ENCODE data around the gene RSPH10B2. TPM values are rescaled to one million over a fixed set of nuclear protein-coding genes. Genes with fewer than 3 reads are reported as not detected.
A peak's percentile ranks its signal among the peaks of the same experiment; 100 is the strongest.
"Not testable (repeated sequence)": the region's sequence is repeated elsewhere in the genome, so short reads cannot be mapped to it uniquely, and the experiment has no call there.

The RSPH10B2 gene
- polyA plus RNA-seq, 1 donor from 2014 or later, result 0.22 TPM

DNA sequence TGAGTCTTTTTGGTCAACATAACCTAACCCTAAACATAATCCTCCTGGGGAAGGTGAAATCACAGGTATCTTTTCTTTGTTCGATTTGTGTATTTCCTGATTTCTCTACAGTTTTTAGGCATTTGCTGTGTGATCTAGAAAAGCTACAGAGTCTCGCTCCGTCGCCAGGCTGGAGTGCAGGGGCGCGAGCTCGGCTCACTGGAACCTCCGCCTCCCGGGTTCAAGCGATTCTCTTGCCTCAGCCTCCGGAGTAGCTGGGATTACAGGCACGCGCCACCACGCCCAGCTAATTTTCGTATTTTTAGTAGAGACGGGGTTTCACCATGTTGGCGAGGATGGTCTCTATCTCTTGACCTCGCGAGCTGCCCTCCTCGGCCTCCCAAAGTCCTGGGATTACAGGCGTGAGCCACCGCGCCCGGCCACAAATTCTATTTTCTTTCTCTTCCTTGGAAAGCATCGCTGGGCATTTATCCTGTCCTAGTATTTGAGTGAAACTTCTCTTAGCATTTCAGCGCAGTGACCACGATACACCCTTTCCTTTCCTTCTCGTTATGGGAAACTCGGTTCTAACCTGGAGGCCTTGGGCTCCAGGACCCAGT is 24.9 kb upstream of the RSPH10B2 start:
- H3K36me3 ChIP-seq (ENCODE audit: insufficient read depth, low read length); H3K79me2 ChIP-seq (replicated peaks; ENCODE audit: insufficient read depth, low read length); H3K9me2 ChIP-seq (ENCODE audit: insufficient read depth, low read length); H3K9me3 ChIP-seq (ENCODE audit: low read length); H3K27me3 ChIP-seq (ENCODE audit: insufficient read depth, low read depth, low read length); H3F3A ChIP-seq (ENCODE audit: insufficient read depth, low read length, poor library complexity, severe bottlenecking); H4K20me1 ChIP-seq (ENCODE audit: insufficient read depth): not testable (repeated sequence)
- Histone ChIP-seq H2AFZ (ENCODE audit: low read depth, low read length) (peak overlapping the region; percentile 67), H3K4me3 (ENCODE audit: low read length) (peak overlapping the region; percentile 81), H3K9ac (ENCODE audit: low read length) (peak overlapping the region; percentile 81), H3K27ac (ENCODE audit: low read length) (peak overlapping the region; percentile 17), H3K4me2 (ENCODE audit: low read length) (peak overlapping the region; percentile 3)

DNA sequence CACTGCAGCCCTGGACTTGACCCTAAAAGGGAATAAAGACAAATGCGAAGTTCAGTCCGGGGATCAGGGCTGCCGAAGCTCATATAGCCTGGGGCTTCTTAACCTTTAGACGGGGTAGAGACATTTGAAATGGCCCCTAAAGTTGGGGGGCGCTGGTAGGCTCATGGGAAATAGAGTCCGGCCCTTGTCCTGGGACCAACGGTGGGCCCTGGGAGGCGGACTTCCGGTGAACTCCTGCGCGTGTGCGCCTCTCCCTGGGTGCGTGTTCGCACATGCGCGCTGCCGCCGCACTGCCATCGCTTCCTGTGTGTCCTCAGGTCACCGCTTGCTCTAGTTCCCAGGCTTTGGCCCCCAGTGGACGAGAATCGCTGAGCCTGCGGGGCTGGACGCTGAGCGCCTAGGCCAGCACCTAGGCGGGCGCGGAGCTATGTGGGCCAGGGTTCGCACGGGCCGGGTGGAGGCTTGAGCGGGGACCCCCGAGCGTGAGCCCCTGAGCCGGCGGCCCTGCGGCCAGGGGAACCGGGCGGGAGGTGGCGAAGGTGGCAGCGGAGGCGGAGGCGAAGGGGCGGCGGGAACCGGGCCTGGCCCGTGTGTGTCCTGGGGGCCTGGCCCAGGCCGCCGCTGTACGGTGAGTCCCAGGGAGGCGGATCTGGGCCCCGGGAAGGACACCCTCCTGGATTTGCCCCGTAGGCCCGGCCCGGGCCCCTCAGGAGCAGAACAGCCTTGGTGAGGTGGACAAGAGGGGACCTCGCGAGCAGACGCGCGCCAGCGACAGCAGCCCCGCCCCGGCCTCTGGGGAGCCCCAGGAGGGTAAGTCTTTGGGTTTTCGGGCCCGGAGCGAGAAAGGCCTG is 24.2 kb upstream of the RSPH10B2 start:
- H3K9ac ChIP-seq (ENCODE audit: low read length), result peak overlapping the region; percentile 81
- peaks cover 5% of the 10 kb centered on the region for H3K79me2 ChIP-seq (replicated peaks; ENCODE audit: insufficient read depth, low read length)
- no peak for TF ChIP-seq EZH2 (IDR thresholded peaks at IDR 0.05; ENCODE audit: borderline replicate concordance, insufficient read depth, low read length, poor library complexity, severe bottlenecking)
- peak; percentile 78 for TF ChIP-seq POLR2AphosphoS5 (IDR thresholded peaks at IDR 0.05)
- no peak for TF ChIP-seq RAD21 (conservative IDR thresholded peaks at IDR 0.05)
- peak; percentile 33 for TF ChIP-seq SMC3 (conservative IDR thresholded peaks at IDR 0.05; ENCODE audit: poor library complexity)
- TF ChIP-seq TAF1 (IDR thresholded peaks at IDR 0.05; ENCODE audit: low read depth), result no peak

DNA sequence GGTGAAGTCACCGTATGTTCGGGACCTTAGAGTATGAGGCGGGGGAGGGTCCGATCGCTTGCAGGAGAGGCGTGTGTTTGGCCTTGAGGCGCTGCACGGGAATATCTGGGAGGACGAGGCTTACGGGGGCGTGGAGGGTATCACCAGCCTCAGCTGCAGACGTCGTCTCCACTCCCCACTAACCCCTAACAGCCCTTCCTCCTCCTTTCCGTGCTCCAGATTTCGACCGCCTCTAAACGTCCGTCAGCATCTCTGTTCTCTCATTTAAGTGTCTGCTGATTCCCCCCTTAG is 23.6 kb upstream of the RSPH10B2 start:
- H3K9ac ChIP-seq (ENCODE audit: low read length), result peak overlapping the region; percentile 81
- TF ChIP-seq EZH2 (IDR thresholded peaks at IDR 0.05; ENCODE audit: borderline replicate concordance, insufficient read depth, low read length, poor library complexity, severe bottlenecking), result no peak
- TF ChIP-seq, protein P1, sequence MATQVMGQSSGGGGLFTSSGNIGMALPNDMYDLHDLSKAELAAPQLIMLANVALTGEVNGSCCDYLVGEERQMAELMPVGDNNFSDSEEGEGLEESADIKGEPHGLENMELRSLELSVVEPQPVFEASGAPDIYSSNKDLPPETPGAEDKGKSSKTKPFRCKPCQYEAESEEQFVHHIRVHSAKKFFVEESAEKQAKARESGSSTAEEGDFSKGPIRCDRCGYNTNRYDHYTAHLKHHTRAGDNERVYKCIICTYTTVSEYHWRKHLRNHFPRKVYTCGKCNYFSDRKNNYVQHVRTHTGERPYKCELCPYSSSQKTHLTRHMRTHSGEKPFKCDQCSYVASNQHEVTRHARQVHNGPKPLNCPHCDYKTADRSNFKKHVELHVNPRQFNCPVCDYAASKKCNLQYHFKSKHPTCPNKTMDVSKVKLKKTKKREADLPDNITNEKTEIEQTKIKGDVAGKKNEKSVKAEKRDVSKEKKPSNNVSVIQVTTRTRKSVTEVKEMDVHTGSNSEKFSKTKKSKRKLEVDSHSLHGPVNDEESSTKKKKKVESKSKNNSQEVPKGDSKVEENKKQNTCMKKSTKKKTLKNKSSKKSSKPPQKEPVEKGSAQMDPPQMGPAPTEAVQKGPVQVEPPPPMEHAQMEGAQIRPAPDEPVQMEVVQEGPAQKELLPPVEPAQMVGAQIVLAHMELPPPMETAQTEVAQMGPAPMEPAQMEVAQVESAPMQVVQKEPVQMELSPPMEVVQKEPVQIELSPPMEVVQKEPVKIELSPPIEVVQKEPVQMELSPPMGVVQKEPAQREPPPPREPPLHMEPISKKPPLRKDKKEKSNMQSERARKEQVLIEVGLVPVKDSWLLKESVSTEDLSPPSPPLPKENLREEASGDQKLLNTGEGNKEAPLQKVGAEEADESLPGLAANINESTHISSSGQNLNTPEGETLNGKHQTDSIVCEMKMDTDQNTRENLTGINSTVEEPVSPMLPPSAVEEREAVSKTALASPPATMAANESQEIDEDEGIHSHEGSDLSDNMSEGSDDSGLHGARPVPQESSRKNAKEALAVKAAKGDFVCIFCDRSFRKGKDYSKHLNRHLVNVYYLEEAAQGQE (IDR thresholded peaks at IDR 0.05; ENCODE audit: borderline replicate concordance), result no peak
- TF ChIP-seq TAF1 (IDR thresholded peaks at IDR 0.05; ENCODE audit: low read depth), result no peak
- TF ChIP-seq POLR2AphosphoS5 (IDR thresholded peaks at IDR 0.05), result no peak
- TF ChIP-seq, protein P2, sequence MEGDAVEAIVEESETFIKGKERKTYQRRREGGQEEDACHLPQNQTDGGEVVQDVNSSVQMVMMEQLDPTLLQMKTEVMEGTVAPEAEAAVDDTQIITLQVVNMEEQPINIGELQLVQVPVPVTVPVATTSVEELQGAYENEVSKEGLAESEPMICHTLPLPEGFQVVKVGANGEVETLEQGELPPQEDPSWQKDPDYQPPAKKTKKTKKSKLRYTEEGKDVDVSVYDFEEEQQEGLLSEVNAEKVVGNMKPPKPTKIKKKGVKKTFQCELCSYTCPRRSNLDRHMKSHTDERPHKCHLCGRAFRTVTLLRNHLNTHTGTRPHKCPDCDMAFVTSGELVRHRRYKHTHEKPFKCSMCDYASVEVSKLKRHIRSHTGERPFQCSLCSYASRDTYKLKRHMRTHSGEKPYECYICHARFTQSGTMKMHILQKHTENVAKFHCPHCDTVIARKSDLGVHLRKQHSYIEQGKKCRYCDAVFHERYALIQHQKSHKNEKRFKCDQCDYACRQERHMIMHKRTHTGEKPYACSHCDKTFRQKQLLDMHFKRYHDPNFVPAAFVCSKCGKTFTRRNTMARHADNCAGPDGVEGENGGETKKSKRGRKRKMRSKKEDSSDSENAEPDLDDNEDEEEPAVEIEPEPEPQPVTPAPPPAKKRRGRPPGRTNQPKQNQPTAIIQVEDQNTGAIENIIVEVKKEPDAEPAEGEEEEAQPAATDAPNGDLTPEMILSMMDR (IDR thresholded peaks at IDR 0.05; ENCODE audit: poor library complexity, severe bottlenecking), result no peak
- no peak for TF ChIP-seq EP300 (conservative IDR thresholded peaks at IDR 0.05; ENCODE audit: poor library complexity, severe bottlenecking)
- TF ChIP-seq MXI1 (conservative IDR thresholded peaks at IDR 0.05; ENCODE audit: poor library complexity, severe bottlenecking), result no peak
- no peak for TF ChIP-seq SMC3 (conservative IDR thresholded peaks at IDR 0.05; ENCODE audit: poor library complexity)
- no peak for TF ChIP-seq RAD21 (conservative IDR thresholded peaks at IDR 0.05)
- no peaks in the 10 kb centered on the region for H3K36me3 ChIP-seq (ENCODE audit: insufficient read depth, low read length)
- no peaks in the 10 kb centered on the region for H3F3A ChIP-seq (ENCODE audit: insufficient read depth, low read length, poor library complexity, severe bottlenecking)
- no peaks in the 10 kb centered on the region for H3K27me3 ChIP-seq (ENCODE audit: insufficient read depth, low read depth, low read length)
- H4K20me1 ChIP-seq (ENCODE audit: insufficient read depth), result no peaks in the 10 kb centered on the region
- peak overlapping the region; percentile 76 for H3K4me2 ChIP-seq (ENCODE audit: low read length)
- H3K27ac ChIP-seq (ENCODE audit: low read length), result peak overlapping the region; percentile 17
- peaks cover 5% of the 10 kb centered on the region for H3K79me2 ChIP-seq (replicated peaks; ENCODE audit: insufficient read depth, low read length)
- no peaks in the 10 kb centered on the region for H3K9me2 ChIP-seq (ENCODE audit: insufficient read depth, low read length)
- H3K4me3 ChIP-seq (ENCODE audit: low read length), result peak overlapping the region; percentile 81
- no peaks in the 10 kb centered on the region for H3K9me3 ChIP-seq (ENCODE audit: low read length)
- H2AFZ ChIP-seq (ENCODE audit: low read depth, low read length), result peak overlapping the region; percentile 67

More for the DNA sequence above, 24.2 kb upstream of the RSPH10B2 start:
- Histone ChIP-seq H2AFZ (ENCODE audit: low read depth, low read length) (peak overlapping the region; percentile 67), H3F3A (ENCODE audit: insufficient read depth, low read length, poor library complexity, severe bottlenecking) (no peaks in the 10 kb centered on the region), H3K27me3 (ENCODE audit: insufficient read depth, low read depth, low read length) (no peaks in the 10 kb centered on the region), H3K4me3 (ENCODE audit: low read length) (peak overlapping the region; percentile 81), H3K9me2 (ENCODE audit: insufficient read depth, low read length) (no peaks in the 10 kb centered on the region), H4K20me1 (ENCODE audit: insufficient read depth) (no peaks in the 10 kb centered on the region), H3K36me3 (ENCODE audit: insufficient read depth, low read length) (no peaks in the 10 kb centered on the region), H3K27ac (ENCODE audit: low read length) (peak overlapping the region; percentile 17), H3K9me3 (ENCODE audit: low read length) (no peaks in the 10 kb centered on the region), H3K4me2 (ENCODE audit: low read length) (peak overlapping the region; percentile 76)

DNA sequence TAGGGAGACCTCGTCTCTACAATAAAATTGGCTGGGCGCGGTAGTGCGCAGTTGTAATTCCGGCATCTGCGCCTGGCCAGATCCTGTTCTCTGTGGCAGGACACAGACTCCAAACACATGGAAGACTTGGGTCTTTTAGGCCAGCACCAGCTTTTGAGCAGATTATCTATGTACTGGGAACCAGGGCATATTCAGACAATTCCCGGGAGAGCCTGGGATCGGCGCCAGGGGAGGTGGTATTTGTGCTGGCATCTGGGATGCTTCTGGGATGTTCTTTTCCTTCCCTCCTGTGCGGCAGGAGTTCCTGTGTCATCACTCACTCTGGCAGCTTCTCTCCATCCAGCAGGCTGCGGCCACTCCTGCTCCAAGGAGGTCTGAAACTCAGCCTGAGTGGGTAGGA is 15.5 kb upstream of the RSPH10B2 start:
- H3K9ac ChIP-seq (ENCODE audit: low read length); H3K27ac ChIP-seq (ENCODE audit: low read length); H3K36me3 ChIP-seq (ENCODE audit: insufficient read depth, low read length); H3K9me3 ChIP-seq (ENCODE audit: low read length); H3K4me2 ChIP-seq (ENCODE audit: low read length); H4K20me1 ChIP-seq (ENCODE audit: insufficient read depth); H3K4me3 ChIP-seq (ENCODE audit: low read length); H2AFZ ChIP-seq (ENCODE audit: low read depth, low read length); H3F3A ChIP-seq (ENCODE audit: insufficient read depth, low read length, poor library complexity, severe bottlenecking); H3K27me3 ChIP-seq (ENCODE audit: insufficient read depth, low read depth, low read length); H3K79me2 ChIP-seq (replicated peaks; ENCODE audit: insufficient read depth, low read length); H3K9me2 ChIP-seq (ENCODE audit: insufficient read depth, low read length): not testable (repeated sequence)

Measured in neural cell (in vitro differentiated cells).